K562 (cell line): ENCODE results near the gene TFDP1.

Experiments
- ARID2 ChIP-seq: fragments of 450-650 bp; IDR thresholded peaks from 2 replicates; pipeline ENCODE4 v1.6.1; 2017; ENCODE audit warnings: antibody characterized with exemption, mild to moderate bottlenecking
- CBX5 ChIP-seq: IDR thresholded peaks from 2 replicates; pipeline ENCODE4 v1.6.1; 2014; ENCODE audit warnings: low read depth, borderline replicate concordance
- CC2D1A ChIP-seq: fragments of 450-650 bp; IDR thresholded peaks from 2 replicates; pipeline ENCODE4 v1.6.1; 2017; ENCODE audit warnings: mild to moderate bottlenecking
- HMG20B ChIP-seq: fragments of 250-450 bp; sonication (Bioruptor Pico); IDR thresholded peaks from 2 replicates; pipeline ENCODE4 v1.5.0; 2021; ENCODE audit warnings: mild to moderate bottlenecking
- JUNB ChIP-seq: fragments of 450-650 bp; formaldehyde crosslinking; conservative IDR thresholded peaks from 2 replicates; pipeline ENCODE4 v1.4.0; 2020; ENCODE audit warnings: mild to moderate bottlenecking
- POLR2A ChIP-seq: fragments of 450-650 bp; conservative IDR thresholded peaks from 2 replicates; pipeline ENCODE4 v1.6.1; 2016
- TF ChIP-seq, protein P1 (sequence below), 3 experiments: IDR thresholded peaks in 2 of 3; conservative IDR thresholded peaks in 1 of 3; 2 replicates each; pipeline ENCODE4 v1.5.1; 2011 to 2012; ENCODE audit warnings: low read length in 3 of 3, mild to moderate bottlenecking in 3 of 3, control low read depth in 2 of 3, improper control_type of control experiment in 1 of 3, inconsistent platforms in 1 of 3, low read depth in 1 of 3, mixed read lengths in 1 of 3, moderate library complexity in 1 of 3; ENCODE audit not compliant: insufficient read depth in 2 of 3
- TF ChIP-seq, protein P2 (sequence below): conservative IDR thresholded peaks from 2 replicates; pipeline ENCODE4 v1.6.1; 2011; ENCODE audit warnings: low read depth, mild to moderate bottlenecking, low read length; ENCODE audit not compliant: control insufficient read depth
- TF ChIP-seq, protein P3 (sequence below), 3 experiments: fragments of 200-800 bp in 1 of 3; sonication (Bioruptor generic) in 1 of 3; sonication (generic) in 1 of 3; formaldehyde crosslinking in 1 of 3; IDR thresholded peaks; 2 replicates each; pipeline versions ENCODE4 v1.6.1 to v1.8.0; 2016 to 2022; ENCODE audit warnings: mild to moderate bottlenecking in 2 of 3, missing compliant biosample characterization in 2 of 3, missing genetic modification characterization in 2 of 3, missing genetic modification reagents in 1 of 3

DNA sequence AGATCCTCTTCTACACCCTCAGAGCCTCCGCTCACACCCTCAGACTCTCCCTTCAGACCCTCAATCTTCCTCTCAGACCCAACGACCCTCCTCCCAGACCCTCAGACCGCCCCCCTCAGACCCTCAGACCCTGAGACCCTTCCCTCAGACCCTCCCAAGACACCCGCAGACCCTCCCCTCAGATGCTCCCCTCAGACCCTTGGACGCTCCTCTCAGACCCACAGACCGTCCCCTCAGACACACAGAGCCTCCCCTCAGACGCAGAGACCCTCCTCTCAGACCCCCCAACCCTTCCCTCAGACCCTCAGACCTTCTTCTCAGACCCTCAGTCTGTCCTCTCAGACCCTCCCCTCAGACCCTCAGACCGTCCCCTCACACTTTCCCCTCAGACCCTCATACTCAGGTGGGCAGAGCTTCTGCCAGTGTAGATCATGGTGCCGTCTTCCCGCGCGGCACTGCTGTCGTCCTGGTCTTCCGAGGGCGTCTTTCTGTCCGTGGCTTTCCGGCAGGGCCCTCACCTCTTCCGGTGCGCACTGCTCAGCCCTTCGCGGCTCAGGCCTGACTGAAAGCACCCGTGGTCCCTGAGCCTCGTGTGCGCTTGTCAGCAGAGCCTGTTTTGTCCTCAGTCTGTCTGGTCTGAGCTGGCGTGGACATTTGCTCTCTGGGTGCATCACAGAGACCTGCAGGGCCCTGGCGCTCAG, 18.9 kb upstream of the TFDP1 start:
- no peak for TF ChIP-seq JUNB (CRISPR knock-in tag)
- no peak for TF ChIP-seq CC2D1A
- TF ChIP-seq, protein P1, sequence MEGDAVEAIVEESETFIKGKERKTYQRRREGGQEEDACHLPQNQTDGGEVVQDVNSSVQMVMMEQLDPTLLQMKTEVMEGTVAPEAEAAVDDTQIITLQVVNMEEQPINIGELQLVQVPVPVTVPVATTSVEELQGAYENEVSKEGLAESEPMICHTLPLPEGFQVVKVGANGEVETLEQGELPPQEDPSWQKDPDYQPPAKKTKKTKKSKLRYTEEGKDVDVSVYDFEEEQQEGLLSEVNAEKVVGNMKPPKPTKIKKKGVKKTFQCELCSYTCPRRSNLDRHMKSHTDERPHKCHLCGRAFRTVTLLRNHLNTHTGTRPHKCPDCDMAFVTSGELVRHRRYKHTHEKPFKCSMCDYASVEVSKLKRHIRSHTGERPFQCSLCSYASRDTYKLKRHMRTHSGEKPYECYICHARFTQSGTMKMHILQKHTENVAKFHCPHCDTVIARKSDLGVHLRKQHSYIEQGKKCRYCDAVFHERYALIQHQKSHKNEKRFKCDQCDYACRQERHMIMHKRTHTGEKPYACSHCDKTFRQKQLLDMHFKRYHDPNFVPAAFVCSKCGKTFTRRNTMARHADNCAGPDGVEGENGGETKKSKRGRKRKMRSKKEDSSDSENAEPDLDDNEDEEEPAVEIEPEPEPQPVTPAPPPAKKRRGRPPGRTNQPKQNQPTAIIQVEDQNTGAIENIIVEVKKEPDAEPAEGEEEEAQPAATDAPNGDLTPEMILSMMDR (IDR thresholded peaks at IDR 0.05 in 2 of 3, conservative IDR thresholded peaks at IDR 0.05 in 1 of 3; ENCODE audit: insufficient read depth in 2 of 3, low read depth in 1 of 3, low read length in 3 of 3): no peak
- TF ChIP-seq HMG20B (CRISPR knock-in tag): no peak
- no peak for TF ChIP-seq CBX5
- no peak for TF ChIP-seq ARID2
- TF ChIP-seq, protein P2, sequence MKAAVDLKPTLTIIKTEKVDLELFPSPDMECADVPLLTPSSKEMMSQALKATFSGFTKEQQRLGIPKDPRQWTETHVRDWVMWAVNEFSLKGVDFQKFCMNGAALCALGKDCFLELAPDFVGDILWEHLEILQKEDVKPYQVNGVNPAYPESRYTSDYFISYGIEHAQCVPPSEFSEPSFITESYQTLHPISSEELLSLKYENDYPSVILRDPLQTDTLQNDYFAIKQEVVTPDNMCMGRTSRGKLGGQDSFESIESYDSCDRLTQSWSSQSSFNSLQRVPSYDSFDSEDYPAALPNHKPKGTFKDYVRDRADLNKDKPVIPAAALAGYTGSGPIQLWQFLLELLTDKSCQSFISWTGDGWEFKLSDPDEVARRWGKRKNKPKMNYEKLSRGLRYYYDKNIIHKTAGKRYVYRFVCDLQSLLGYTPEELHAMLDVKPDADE: no peak
- TF ChIP-seq, protein P3, sequence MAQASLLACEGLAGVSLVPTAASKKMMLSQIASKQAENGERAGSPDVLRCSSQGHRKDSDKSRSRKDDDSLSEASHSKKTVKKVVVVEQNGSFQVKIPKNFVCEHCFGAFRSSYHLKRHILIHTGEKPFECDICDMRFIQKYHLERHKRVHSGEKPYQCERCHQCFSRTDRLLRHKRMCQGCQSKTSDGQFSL (CRISPR knock-in tag; IDR thresholded peaks at IDR 0.05): no peak
- TF ChIP-seq, protein P3 (tag; IDR thresholded peaks at IDR 0.05): no peak
- TF ChIP-seq POLR2A: no peak
